SU-DHL-6 (cell line): ENCODE data around the gene CFAP54.

ENCODE experiments used
- EZH2phosphoT487 ChIP-seq: fragments of 200-600 bp; sonication (generic), shearing (Covaris generic); conservative IDR thresholded peaks from 2 replicates; pipeline ENCODE4 v1.6.1; 2018; ENCODE audit warnings: mild to moderate bottlenecking, antibody characterized with exemption, low read length, moderate library complexity, mixed read lengths
- TF ChIP-seq, protein P1 (sequence below): fragments of 200-600 bp; sonication (generic); IDR thresholded peaks from one replicate; pipeline ENCODE4 v1.5.1; 2017; ENCODE audit warnings: antibody characterized with exemption, mild to moderate bottlenecking, low read length, moderate library complexity; ENCODE audit not compliant: insufficient read depth, poor library complexity, severe bottlenecking

DNA sequence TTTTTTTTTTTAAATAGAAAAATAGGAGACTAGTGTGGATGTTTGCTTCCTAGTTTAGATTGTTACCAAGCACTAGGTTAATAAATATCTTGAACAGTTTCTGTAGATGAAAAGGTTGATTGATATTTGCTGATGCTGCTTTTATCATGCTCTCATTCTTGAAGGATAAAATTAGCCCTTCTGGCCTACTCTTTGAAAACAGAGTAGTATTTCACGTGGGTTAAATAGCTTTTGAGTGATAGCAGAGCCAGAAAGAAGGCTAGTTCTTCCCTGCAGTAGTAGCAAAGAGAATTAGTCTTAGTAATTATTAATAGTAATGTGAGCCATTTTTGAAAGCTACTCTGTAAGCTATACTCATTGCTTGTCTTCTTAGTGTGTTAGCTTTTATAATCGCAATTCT lies 422.9 kb downstream of the CFAP54 start:
- TF ChIP-seq, protein P1, sequence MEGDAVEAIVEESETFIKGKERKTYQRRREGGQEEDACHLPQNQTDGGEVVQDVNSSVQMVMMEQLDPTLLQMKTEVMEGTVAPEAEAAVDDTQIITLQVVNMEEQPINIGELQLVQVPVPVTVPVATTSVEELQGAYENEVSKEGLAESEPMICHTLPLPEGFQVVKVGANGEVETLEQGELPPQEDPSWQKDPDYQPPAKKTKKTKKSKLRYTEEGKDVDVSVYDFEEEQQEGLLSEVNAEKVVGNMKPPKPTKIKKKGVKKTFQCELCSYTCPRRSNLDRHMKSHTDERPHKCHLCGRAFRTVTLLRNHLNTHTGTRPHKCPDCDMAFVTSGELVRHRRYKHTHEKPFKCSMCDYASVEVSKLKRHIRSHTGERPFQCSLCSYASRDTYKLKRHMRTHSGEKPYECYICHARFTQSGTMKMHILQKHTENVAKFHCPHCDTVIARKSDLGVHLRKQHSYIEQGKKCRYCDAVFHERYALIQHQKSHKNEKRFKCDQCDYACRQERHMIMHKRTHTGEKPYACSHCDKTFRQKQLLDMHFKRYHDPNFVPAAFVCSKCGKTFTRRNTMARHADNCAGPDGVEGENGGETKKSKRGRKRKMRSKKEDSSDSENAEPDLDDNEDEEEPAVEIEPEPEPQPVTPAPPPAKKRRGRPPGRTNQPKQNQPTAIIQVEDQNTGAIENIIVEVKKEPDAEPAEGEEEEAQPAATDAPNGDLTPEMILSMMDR, result no peak
- no peak for TF ChIP-seq EZH2phosphoT487
